ENCODE data around the gene CPA3. TPM values are rescaled to one million over a fixed set of nuclear protein-coding genes. Genes with fewer than 3 reads are reported as not detected.

CPA3 gene
- total RNA-seq, 1 donor from 2014 or later, result not detected

GRCh38 chr3:148889828-148890227, 24.7 kb downstream of the CPA3 start:
- DNase-seq (ENCODE audit: low spot score, unreplicated experiment), result no peak
- Mint-ChIP-seq H3K27ac (no peak overlapping the region), H3K27me3 (no peaks in the 10 kb centered on the region), H3K4me3 (ENCODE audit: low read depth) (no peak overlapping the region), H3K4me1 (ENCODE audit: low read depth) (no peaks in the 10 kb centered on the region), H3K9me3 (ENCODE audit: low read depth) (peaks cover 5% of the 10 kb centered on the region), H3K36me3 (ENCODE audit: insufficient read depth) (no peaks in the 10 kb centered on the region)
- TF ChIP-seq CTCF (IDR thresholded peaks at IDR 0.05; ENCODE audit: unreplicated experiment), result no peak

GRCh38 chr3:148896062-148896461, 31.0 kb downstream of the CPA3 start:
- H3K27me3 Mint-ChIP-seq, result no peaks in the 10 kb centered on the region
- no peak for TF ChIP-seq CTCF (IDR thresholded peaks at IDR 0.05; ENCODE audit: unreplicated experiment)
- DNase-seq (ENCODE audit: low spot score, unreplicated experiment), result no peak
- H3K4me3 Mint-ChIP-seq (ENCODE audit: low read depth), result no peak overlapping the region
- H3K9me3 Mint-ChIP-seq (ENCODE audit: low read depth), result peaks cover 5% of the 10 kb centered on the region
- no peaks in the 10 kb centered on the region for H3K4me1 Mint-ChIP-seq (ENCODE audit: low read depth)
- H3K27ac Mint-ChIP-seq, result no peak overlapping the region
- H3K36me3 Mint-ChIP-seq (ENCODE audit: insufficient read depth), result no peaks in the 10 kb centered on the region

- Mint-ChIP-seq H3K4me1 (ENCODE audit: low read depth) (no peaks in the 10 kb centered on the region), H3K27ac (no peak overlapping the region)
Observed at GRCh38 chr3:148901987-148902791, 37.1 kb downstream of the CPA3 start.

DNA sequence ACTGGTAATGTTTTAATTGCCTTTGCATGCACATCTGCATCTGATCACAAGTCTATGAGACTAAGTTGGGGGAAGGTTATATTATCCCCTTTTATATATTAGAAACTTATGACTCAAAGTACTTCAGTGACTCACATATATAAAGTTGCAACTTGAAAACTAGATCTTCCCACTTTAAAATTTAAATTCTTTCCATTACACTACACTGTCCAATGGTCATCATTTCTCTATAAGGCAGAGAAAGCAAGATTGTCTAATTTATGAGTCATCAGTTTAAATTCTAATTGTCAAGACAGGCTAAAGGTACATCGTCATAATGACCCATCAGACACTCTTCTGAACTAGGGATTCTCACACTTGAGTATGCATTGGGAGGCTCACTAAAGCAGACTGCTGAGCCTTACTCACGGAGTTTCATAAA, 37.9 kb downstream of the CPA3 start:
- H3K36me3 Mint-ChIP-seq (ENCODE audit: insufficient read depth), result no peaks in the 10 kb centered on the region
- TF ChIP-seq CTCF (IDR thresholded peaks at IDR 0.05; ENCODE audit: unreplicated experiment), result no peak
- H3K27me3 Mint-ChIP-seq, result no peaks in the 10 kb centered on the region
- no peaks in the 10 kb centered on the region for H3K9me3 Mint-ChIP-seq (ENCODE audit: low read depth)
- no peaks in the 10 kb centered on the region for H3K4me1 Mint-ChIP-seq (ENCODE audit: low read depth)
- H3K4me3 Mint-ChIP-seq (ENCODE audit: low read depth), result no peak overlapping the region
- no peak overlapping the region for H3K27ac Mint-ChIP-seq
- no peak for DNase-seq (ENCODE audit: low spot score, unreplicated experiment)

More at GRCh38 chr3:148901987-148902791, 37.1 kb downstream of the CPA3 start:
- DNase-seq (ENCODE audit: low spot score, unreplicated experiment), result no peak
- no peak overlapping the region for H3K4me3 Mint-ChIP-seq (ENCODE audit: low read depth)
- H3K36me3 Mint-ChIP-seq (ENCODE audit: insufficient read depth), result no peaks in the 10 kb centered on the region
- TF ChIP-seq CTCF (IDR thresholded peaks at IDR 0.05; ENCODE audit: unreplicated experiment), result no peak
- no peaks in the 10 kb centered on the region for H3K27me3 Mint-ChIP-seq
- H3K9me3 Mint-ChIP-seq (ENCODE audit: low read depth), result no peaks in the 10 kb centered on the region

- no peak for TF ChIP-seq CTCF (IDR thresholded peaks at IDR 0.05; ENCODE audit: unreplicated experiment)
- no peak overlapping the region for H3K27ac Mint-ChIP-seq
- no peaks in the 10 kb centered on the region for H3K9me3 Mint-ChIP-seq (ENCODE audit: low read depth)
- H3K27me3 Mint-ChIP-seq, result no peaks in the 10 kb centered on the region
- H3K36me3 Mint-ChIP-seq (ENCODE audit: insufficient read depth), result no peaks in the 10 kb centered on the region
- H3K4me3 Mint-ChIP-seq (ENCODE audit: low read depth), result no peak overlapping the region
- no peak for DNase-seq (ENCODE audit: low spot score, unreplicated experiment)
- no peaks in the 10 kb centered on the region for H3K4me1 Mint-ChIP-seq (ENCODE audit: low read depth)
Observed at GRCh38 chr3:148903941-148904340, 38.8 kb downstream of the CPA3 start.

Measured in progenitor cell of endocrine pancreas (in vitro differentiated cells).